Caco-2 (cell line): ENCODE results near the gene HPS4. TPM values are rescaled to one million over a fixed set of nuclear protein-coding genes. Genes with fewer than 3 reads are reported as not detected.

Source experiments
- BruUV-seq: library from RNA; stranded (reverse); fragments of 400-500 nt; replicated peaks from 2 replicates; lab custom pipeline; 2021; lab: Mats Ljungman, UMichigan
- CTCF ChIA-PET: fragments of 300-600 bp; sonication (Branson Sonifier 250); formaldehyde crosslinking; loops from one replicate; lab custom pipeline; 2022; ENCODE audit warnings: antibody characterized with exemption; lab: Charles Lee
- POLR2A ChIA-PET: fragments of 300-600 bp; sonication (Branson Sonifier 250); formaldehyde crosslinking; loops from one replicate; lab custom pipeline; 2022; ENCODE audit warnings: antibody characterized with exemption; lab: Charles Lee
- DNase-seq, 2 experiments: peaks; one replicate each; pipeline versions ENCODE4 v3.0.0 to v3.0.0-alpha.2; 2020 to 2022
- H3K27me3 ChIP-seq: replicated peaks from 2 replicates; pipeline ENCODE4 v1.6.0; 2011; ENCODE audit warnings: low read length; ENCODE audit not compliant: control insufficient read depth, insufficient read depth
- H3K36me3 ChIP-seq: 2 replicates; pipeline ENCODE4 v1.5.1; 2011; ENCODE audit warnings: low read length; ENCODE audit not compliant: control insufficient read depth, insufficient read depth
- H3K4me1 ChIP-seq: fragments of 250-450 bp; sonication (Bioruptor Pico); 2 replicates; pipeline ENCODE4 v1.5.1; 2020; ENCODE audit warnings: mild to moderate bottlenecking
- H3K4me3 ChIP-seq: 2 replicates; pipeline ENCODE4 v1.5.1; 2011; ENCODE audit warnings: low read depth, mild to moderate bottlenecking, control low read depth, low read length
- H3K9me3 ChIP-seq: fragments of 250-450 bp; sonication (Bioruptor Pico); 2 replicates; pipeline ENCODE4 v1.5.1; 2020; ENCODE audit warnings: mild to moderate bottlenecking, moderate library complexity
- H3K27ac Mint-ChIP-seq: one replicate; pipeline ENCODE4 v1.8.0; 2022; ENCODE audit warnings: mixed read lengths; ENCODE audit not compliant: unreplicated experiment
- H3K27me3 Mint-ChIP-seq: one replicate; pipeline ENCODE4 v1.8.0; 2022; ENCODE audit warnings: mixed read lengths; ENCODE audit not compliant: insufficient read depth, unreplicated experiment
- H3K36me3 Mint-ChIP-seq: one replicate; pipeline ENCODE4 v1.8.0; 2022; ENCODE audit warnings: mild to moderate bottlenecking, mixed read lengths; ENCODE audit not compliant: insufficient read depth, unreplicated experiment
- H3K4me1 Mint-ChIP-seq: one replicate; pipeline ENCODE4 v1.8.0; 2022; ENCODE audit warnings: low read depth, mixed read lengths; ENCODE audit not compliant: unreplicated experiment
- H3K4me3 Mint-ChIP-seq: one replicate; pipeline ENCODE4 v1.8.0; 2022; ENCODE audit warnings: mild to moderate bottlenecking, moderate library complexity, mixed read lengths; ENCODE audit not compliant: unreplicated experiment
- H3K9me3 Mint-ChIP-seq: one replicate; pipeline ENCODE4 v1.8.0; 2022; ENCODE audit warnings: mixed read lengths; ENCODE audit not compliant: unreplicated experiment
- CTCF ChIP-seq, 2 experiments: fragments of 200-600 bp in 1 of 2; IDR thresholded peaks; 1 replicate in 1 of 2; 2 replicates in 1 of 2; pipeline versions ENCODE4 v1.5.1 to v1.8.0; 2011 to 2022; ENCODE audit warnings: antibody characterized with exemption in 1 of 2, control low read depth in 1 of 2, inconsistent platforms in 1 of 2, low read depth in 1 of 2, low read length in 1 of 2, mild to moderate bottlenecking in 1 of 2, moderate library complexity in 1 of 2; ENCODE audit not compliant: insufficient read depth in 1 of 2, severe bottlenecking in 1 of 2, unreplicated experiment in 1 of 2
- intact Hi-C: fragments of 100-400 bp; cut with micrococcal nuclease; formaldehyde crosslinking; loops from one replicate; pipeline ENCODE4 v1.10.0; 2022; ENCODE audit not compliant: unreplicated experiment
- total RNA-seq: library from RNA; stranded (reverse); gene quantifications from 2 replicates; pipeline ENCODE4 v1.2.3, GENCODE V29; 2022

HPS4 gene
- total RNA-seq, 1 experiment from 2014 or later: 35.1 TPM

- no peak overlapping the region for H3K27ac Mint-ChIP-seq
- H3K4me1 Mint-ChIP-seq: no peaks in the 10 kb centered on the region
- H3K27me3 Mint-ChIP-seq: no peaks in the 10 kb centered on the region
- ChIA-PET POLR2A (interaction anchor here (1.7 kb wide), 1 partner anchor 18 kb away, joined by 4 read pairs; the partner anchor contains the start of genes HPS4 and SRRD), CTCF (interaction anchor here (0.9 kb wide), 1 partner anchor 138 kb away, joined by 3 read pairs; no protein-coding TSS in a partner anchor)
- no peaks in the 10 kb centered on the region for H3K9me3 Mint-ChIP-seq
- no peak for DNase-seq
- Histone ChIP-seq H3K9me3 (no peaks in the 10 kb centered on the region), H3K4me3 (no peak overlapping the region), H3K4me1 (no peaks in the 10 kb centered on the region), H3K36me3 (peaks cover 6% of the 10 kb centered on the region), H3K27me3 (no peaks in the 10 kb centered on the region)
- intact Hi-C loops: no loop called here
- no peak for TF ChIP-seq CTCF (IDR thresholded peaks at IDR 0.05; ENCODE audit: insufficient read depth in 1 of 2, low read depth in 1 of 2, low read length in 1 of 2, severe bottlenecking in 1 of 2, unreplicated experiment in 1 of 2)
- peaks cover 84% of the 10 kb centered on the region for H3K36me3 Mint-ChIP-seq
- no peak overlapping the region for H3K4me3 Mint-ChIP-seq
- BruUV-seq: no TSS peak
Observed at GRCh38 chr22:26501996-26502395, 18.4 kb upstream of the HPS4 start.

GRCh38 chr22:26499188-26499703, 15.7 kb upstream of the HPS4 start:
- TF ChIP-seq CTCF (IDR thresholded peaks at IDR 0.05; ENCODE audit: insufficient read depth in 1 of 2, low read depth in 1 of 2, low read length in 1 of 2, severe bottlenecking in 1 of 2, unreplicated experiment in 1 of 2): no peak
- no TSS peak for BruUV-seq
- no peak for DNase-seq
- intact Hi-C loops: no loop called here
- no peak overlapping the region for H3K4me3 ChIP-seq
- ChIA-PET POLR2A (no interaction called here), CTCF (no interaction called here)
- no peaks in the 10 kb centered on the region for H3K9me3 ChIP-seq
- peaks cover 2% of the 10 kb centered on the region; the same call in 1 of the 2 replicates for H3K36me3 ChIP-seq
- no peaks in the 10 kb centered on the region for H3K4me1 Mint-ChIP-seq
- no peak overlapping the region for H3K4me3 Mint-ChIP-seq
- H3K27me3 ChIP-seq: no peaks in the 10 kb centered on the region
- H3K27me3 Mint-ChIP-seq: no peaks in the 10 kb centered on the region
- no peak overlapping the region for H3K27ac Mint-ChIP-seq
- no peaks in the 10 kb centered on the region for H3K4me1 ChIP-seq
- H3K9me3 Mint-ChIP-seq: no peaks in the 10 kb centered on the region
- peaks cover 88% of the 10 kb centered on the region for H3K36me3 Mint-ChIP-seq

- no peak for DNase-seq
- Histone ChIP-seq H3K9me3 (no peaks in the 10 kb centered on the region), H3K27me3 (no peaks in the 10 kb centered on the region), H3K36me3 (no peaks in the 10 kb centered on the region; the same call in 1 of the 2 replicates), H3K4me1 (no peaks in the 10 kb centered on the region), H3K4me3 (no peak overlapping the region)
- no peak for TF ChIP-seq CTCF (IDR thresholded peaks at IDR 0.05; ENCODE audit: insufficient read depth in 1 of 2, low read depth in 1 of 2, low read length in 1 of 2, severe bottlenecking in 1 of 2, unreplicated experiment in 1 of 2)
- intact Hi-C loops: no loop called here
- H3K4me3 Mint-ChIP-seq: no peak overlapping the region
- H3K27ac Mint-ChIP-seq: no peak overlapping the region
- no peaks in the 10 kb centered on the region for H3K4me1 Mint-ChIP-seq
- ChIA-PET POLR2A (no interaction called here), CTCF (interaction anchor here (1.0 kb wide), 1 partner anchor 180 kb away, joined by 3 read pairs; no protein-coding TSS in a partner anchor)
- H3K36me3 Mint-ChIP-seq: peaks cover 83% of the 10 kb centered on the region
- no peaks in the 10 kb centered on the region for H3K27me3 Mint-ChIP-seq
- no TSS peak for BruUV-seq
- H3K9me3 Mint-ChIP-seq: no peaks in the 10 kb centered on the region
Observed at GRCh38 chr22:26496456-26496855, 12.9 kb upstream of the HPS4 start.
